ENCODE results near the gene CAMK1D. TPM values are rescaled to one million over a fixed set of nuclear protein-coding genes. Genes with fewer than 3 reads are reported as not detected.

CAMK1D gene
- total RNA-seq, 6 experiments from 2014 or later: 0.34 to 1.4 (median 0.43) TPM

DNA sequence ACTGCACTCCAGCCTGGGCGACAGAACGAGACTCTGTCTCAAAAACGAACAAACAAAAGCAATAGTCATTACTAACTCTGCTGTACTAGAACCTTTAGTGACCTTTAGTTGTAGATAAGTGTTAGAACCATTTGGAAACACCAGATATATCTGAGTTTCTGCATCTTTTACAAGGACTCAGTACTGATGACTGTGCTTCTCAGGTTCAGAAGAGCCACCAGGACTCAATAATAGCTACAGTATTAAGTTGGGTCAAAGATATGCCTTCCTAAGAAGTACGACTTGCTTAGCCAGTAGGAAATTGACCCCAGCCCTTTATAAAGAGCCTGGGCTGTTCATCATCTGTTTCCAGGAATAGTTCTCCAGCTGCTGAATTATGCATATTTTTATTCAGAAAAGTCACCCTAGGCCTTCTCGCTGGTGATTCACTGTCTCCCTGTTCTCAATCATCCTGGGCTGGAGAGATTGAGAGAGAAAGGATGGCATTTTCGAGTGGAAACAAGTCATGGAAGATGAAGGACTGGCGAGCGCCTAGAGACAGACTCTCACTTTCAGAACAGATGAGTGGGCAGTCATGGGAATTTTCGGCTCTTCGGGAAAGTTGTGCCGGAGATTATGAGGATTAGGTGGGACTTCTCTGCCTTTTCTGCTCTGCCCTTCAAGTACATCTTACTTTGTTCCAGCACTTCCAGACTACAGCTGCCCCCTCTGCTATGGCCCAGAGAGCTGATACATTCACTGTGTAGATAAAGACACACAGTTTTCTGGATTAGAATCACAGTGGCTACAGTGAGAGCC, 336.1 kb downstream of the CAMK1D start:
- Mint-ChIP-seq H3K4me1 (ENCODE audit: low read depth) (0 out of 2 replicates have a peak, but pooled peaks cover 2% of the 10 kb centered on the region), H3K36me3 (ENCODE audit: low read depth) (no peaks in the 10 kb centered on the region), H3K27ac (no peak overlapping the region), H3K9me3 (no peaks in the 10 kb centered on the region), H3K4me3 (no peak overlapping the region), H3K27me3 (ENCODE audit: insufficient read depth) (peaks cover 3% of the 10 kb centered on the region)
- no peak for DNase-seq
- TF ChIP-seq, protein P1, sequence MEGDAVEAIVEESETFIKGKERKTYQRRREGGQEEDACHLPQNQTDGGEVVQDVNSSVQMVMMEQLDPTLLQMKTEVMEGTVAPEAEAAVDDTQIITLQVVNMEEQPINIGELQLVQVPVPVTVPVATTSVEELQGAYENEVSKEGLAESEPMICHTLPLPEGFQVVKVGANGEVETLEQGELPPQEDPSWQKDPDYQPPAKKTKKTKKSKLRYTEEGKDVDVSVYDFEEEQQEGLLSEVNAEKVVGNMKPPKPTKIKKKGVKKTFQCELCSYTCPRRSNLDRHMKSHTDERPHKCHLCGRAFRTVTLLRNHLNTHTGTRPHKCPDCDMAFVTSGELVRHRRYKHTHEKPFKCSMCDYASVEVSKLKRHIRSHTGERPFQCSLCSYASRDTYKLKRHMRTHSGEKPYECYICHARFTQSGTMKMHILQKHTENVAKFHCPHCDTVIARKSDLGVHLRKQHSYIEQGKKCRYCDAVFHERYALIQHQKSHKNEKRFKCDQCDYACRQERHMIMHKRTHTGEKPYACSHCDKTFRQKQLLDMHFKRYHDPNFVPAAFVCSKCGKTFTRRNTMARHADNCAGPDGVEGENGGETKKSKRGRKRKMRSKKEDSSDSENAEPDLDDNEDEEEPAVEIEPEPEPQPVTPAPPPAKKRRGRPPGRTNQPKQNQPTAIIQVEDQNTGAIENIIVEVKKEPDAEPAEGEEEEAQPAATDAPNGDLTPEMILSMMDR (IDR thresholded peaks at IDR 0.05): no peak

DNA sequence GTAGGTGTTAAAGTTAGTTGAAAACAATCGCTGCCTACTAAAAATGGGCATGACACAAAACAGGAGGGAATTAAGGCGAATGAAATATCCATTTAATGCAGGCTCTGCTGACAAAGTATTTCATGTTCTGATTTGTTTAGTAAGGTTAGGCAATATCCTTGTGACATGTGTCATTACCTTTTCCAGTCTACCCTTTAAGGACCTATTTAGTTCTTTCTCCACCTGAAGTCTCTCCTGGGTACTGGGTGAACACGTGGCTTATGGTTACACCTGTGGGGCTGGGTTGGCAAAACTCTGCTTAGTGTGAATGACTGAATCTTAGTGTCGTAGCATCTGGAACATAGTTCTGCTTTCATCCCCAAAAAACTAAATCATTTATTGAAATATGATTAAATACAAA, 338.6 kb downstream of the CAMK1D start:
- Mint-ChIP-seq H3K27ac (no peak overlapping the region), H3K4me3 (no peak overlapping the region), H3K27me3 (ENCODE audit: insufficient read depth) (no peaks in the 10 kb centered on the region; the same call in none of the 2 replicates), H3K9me3 (no peaks in the 10 kb centered on the region), H3K36me3 (ENCODE audit: low read depth) (no peaks in the 10 kb centered on the region), H3K4me1 (ENCODE audit: low read depth) (0 out of 2 replicates have a peak, but pooled peaks cover 5% of the 10 kb centered on the region)
- TF ChIP-seq, protein P1 (IDR thresholded peaks at IDR 0.05): no peak
- DNase-seq: no peak

DNA sequence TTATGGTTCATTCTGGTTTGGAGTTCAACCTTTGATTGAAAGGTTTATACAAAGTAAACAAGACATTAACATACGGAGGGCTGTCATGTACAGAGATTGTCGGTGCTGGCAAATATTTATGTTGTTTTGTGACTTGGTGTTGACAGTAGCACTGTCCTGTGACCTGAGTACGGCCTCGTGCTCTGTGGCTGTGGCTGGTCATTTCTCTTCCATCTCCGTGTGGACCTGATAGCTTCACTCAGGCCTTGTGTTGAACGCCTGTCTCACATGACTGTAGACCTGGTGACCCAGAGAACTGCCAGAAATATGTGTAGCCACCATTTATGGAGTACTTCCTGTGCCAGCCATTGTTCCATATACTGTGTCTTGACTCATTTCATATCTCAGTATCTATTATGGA, 340.5 kb downstream of the CAMK1D start:
- DNase-seq: no peak
- Mint-ChIP-seq H3K4me3 (no peak overlapping the region), H3K27ac (no peak overlapping the region), H3K9me3 (no peaks in the 10 kb centered on the region), H3K36me3 (ENCODE audit: low read depth) (no peaks in the 10 kb centered on the region), H3K4me1 (ENCODE audit: low read depth) (0 out of 2 replicates have a peak, but pooled peaks cover 5% of the 10 kb centered on the region), H3K27me3 (ENCODE audit: insufficient read depth) (no peaks in the 10 kb centered on the region; the same call in none of the 2 replicates)
- TF ChIP-seq, protein P1 (IDR thresholded peaks at IDR 0.05): no peak

DNA sequence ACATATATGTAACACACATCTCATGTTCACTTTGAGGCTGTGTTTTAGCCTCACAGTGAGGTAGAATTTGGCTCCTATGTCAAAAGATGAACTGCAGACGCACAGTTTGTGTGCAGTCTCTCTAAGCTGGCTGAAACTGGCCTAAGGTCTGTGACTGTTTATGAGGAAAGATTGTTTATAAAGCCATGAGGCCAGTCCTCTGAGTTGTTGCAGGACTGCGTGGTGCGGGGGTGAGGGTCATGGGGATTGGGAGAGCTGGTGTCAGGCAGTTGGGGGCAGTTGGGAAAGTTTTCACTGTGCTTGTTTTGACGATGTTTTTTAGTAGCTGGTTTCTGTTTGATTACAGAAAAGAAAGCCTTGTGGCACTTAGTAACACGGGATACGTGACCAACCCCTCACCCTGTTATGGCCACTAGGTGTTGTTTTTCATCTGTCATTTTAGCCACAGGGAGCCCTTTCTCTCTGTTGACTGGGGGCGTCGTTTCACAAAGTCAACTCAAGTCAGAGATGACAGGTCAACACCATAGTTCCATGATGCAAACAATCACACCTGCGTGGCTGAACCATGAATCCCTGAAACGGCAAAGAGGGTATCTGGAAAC, 341.3 kb downstream of the CAMK1D start:
- no peak overlapping the region; the same call in 1 of the 2 replicates for H3K4me3 Mint-ChIP-seq
- TF ChIP-seq, protein P1 (IDR thresholded peaks at IDR 0.05): no peak
- no peaks in the 10 kb centered on the region for H3K9me3 Mint-ChIP-seq
- no peaks in the 10 kb centered on the region; the same call in none of the 2 replicates for H3K27me3 Mint-ChIP-seq (ENCODE audit: insufficient read depth)
- DNase-seq: no peak
- H3K36me3 Mint-ChIP-seq (ENCODE audit: low read depth): no peaks in the 10 kb centered on the region
- 0 out of 2 replicates have a peak, but pooled peaks cover 5% of the 10 kb centered on the region for H3K4me1 Mint-ChIP-seq (ENCODE audit: low read depth)
- H3K27ac Mint-ChIP-seq: no peak overlapping the region

DNA sequence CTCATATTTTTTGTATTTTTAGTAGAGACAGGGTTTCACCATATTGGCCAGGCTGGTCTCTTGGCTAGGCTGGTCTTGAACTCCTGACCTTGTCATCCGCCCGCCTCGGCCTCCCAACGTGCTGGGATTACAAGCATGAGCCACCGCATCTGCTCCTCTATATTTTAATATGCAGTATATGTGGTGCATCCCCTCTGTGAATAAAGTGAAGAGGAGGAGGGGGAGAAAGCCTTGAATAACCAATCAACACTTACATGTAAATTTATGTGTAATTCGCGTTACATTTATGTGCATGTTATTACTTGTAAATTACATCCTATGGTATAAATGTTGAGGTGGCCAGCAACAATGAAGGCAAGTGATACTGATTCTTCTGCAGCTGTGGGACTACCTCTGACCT, 342.2 kb downstream of the CAMK1D start:
- no peaks in the 10 kb centered on the region; the same call in none of the 2 replicates for H3K27me3 Mint-ChIP-seq (ENCODE audit: insufficient read depth)
- no peak for DNase-seq

More for the DNA sequence above, 342.2 kb downstream of the CAMK1D start:
- H3K27ac Mint-ChIP-seq: no peak overlapping the region
- no peaks in the 10 kb centered on the region for H3K9me3 Mint-ChIP-seq
- H3K4me1 Mint-ChIP-seq (ENCODE audit: low read depth): 0 out of 2 replicates have a peak, but pooled peaks cover 5% of the 10 kb centered on the region
- no peaks in the 10 kb centered on the region for H3K36me3 Mint-ChIP-seq (ENCODE audit: low read depth)
- H3K4me3 Mint-ChIP-seq: no peak overlapping the region
- TF ChIP-seq, protein P1 (IDR thresholded peaks at IDR 0.05): no peak
